HepG2 (cell line): Measurements from ENCODE around the gene MYL6. TPM values are rescaled to one million over a fixed set of nuclear protein-coding genes. Genes with fewer than 3 reads are reported as not detected.

Source experiments
- AGO1 ChIP-seq: fragments of 200-400 bp; formaldehyde crosslinking; IDR thresholded peaks from 2 replicates; pipeline ENCODE4 v1.6.1; 2017; ENCODE audit warnings: mild to moderate bottlenecking, low read depth, low read length, moderate library complexity; ENCODE audit not compliant: poor library complexity, severe bottlenecking
- AGO2 ChIP-seq: fragments of 200-400 bp; formaldehyde crosslinking; optimal IDR thresholded peaks from 2 replicates; pipeline ENCODE3; 2017; ENCODE audit warnings: mild to moderate bottlenecking, low read depth, low read length, moderate library complexity
- CBX2 ChIP-seq, 2 experiments: fragments of 200-600 bp in 1 of 2; sonication (generic); formaldehyde crosslinking in 1 of 2; IDR thresholded peaks; 2 replicates each; pipeline versions ENCODE4 v1.7.0 to v1.8.1; 2018 to 2022; ENCODE audit warnings: low read depth in 2 of 2, low read length in 1 of 2, mild to moderate bottlenecking in 1 of 2, missing genetic modification reagents in 1 of 2
- HNF4G ChIP-seq, 2 experiments: sonication (generic) in 1 of 2; formaldehyde crosslinking in 1 of 2; IDR thresholded peaks; 2 replicates each; pipeline versions ENCODE4 v1.4.0 to v1.6.1; 2011 to 2020; ENCODE audit warnings: borderline replicate concordance in 2 of 2, low read depth in 2 of 2, mild to moderate bottlenecking in 2 of 2, low read length in 1 of 2, missing genetic modification reagents in 1 of 2, moderate library complexity in 1 of 2
- NKX3-1 ChIP-seq: sonication (generic); formaldehyde crosslinking; IDR thresholded peaks from 2 replicates; pipeline ENCODE4 v1.5.0; 2020; ENCODE audit warnings: missing genetic modification reagents
- RAD21 ChIP-seq: fragments of 450-650 bp; formaldehyde crosslinking; IDR thresholded peaks from 2 replicates; pipeline ENCODE4 v1.5.0; 2020; ENCODE audit warnings: mild to moderate bottlenecking
- STAG1 ChIP-seq: sonication (generic); formaldehyde crosslinking; IDR thresholded peaks from 2 replicates; pipeline ENCODE4 v1.4.0; 2020; ENCODE audit warnings: missing genetic modification reagents
- ZIK1 ChIP-seq: sonication (generic); formaldehyde crosslinking; IDR thresholded peaks from 2 replicates; pipeline ENCODE4 v1.5.0; 2020; ENCODE audit warnings: mild to moderate bottlenecking, low read depth, missing genetic modification reagents, borderline replicate concordance
- ZNF460 ChIP-seq: sonication (generic); formaldehyde crosslinking; IDR thresholded peaks from 2 replicates; pipeline ENCODE4 v1.5.1; 2020; ENCODE audit warnings: missing genetic modification reagents, mild to moderate bottlenecking, borderline replicate concordance
- ZNF530 ChIP-seq: sonication (generic); formaldehyde crosslinking; IDR thresholded peaks from 2 replicates; pipeline ENCODE4 v1.5.0; 2020; ENCODE audit warnings: low read depth, mild to moderate bottlenecking, missing genetic modification reagents
- ZNF562 ChIP-seq: sonication (generic); formaldehyde crosslinking; IDR thresholded peaks from 2 replicates; pipeline ENCODE4 v1.8.0; 2022; ENCODE audit warnings: missing genetic modification reagents, borderline replicate concordance
- ZNF713 ChIP-seq: sonication (generic); formaldehyde crosslinking; IDR thresholded peaks from 2 replicates; pipeline ENCODE4 v1.4.0; 2020; ENCODE audit warnings: mild to moderate bottlenecking, missing genetic modification reagents
- ZNF83 ChIP-seq: sonication (generic); formaldehyde crosslinking; IDR thresholded peaks from 2 replicates; pipeline ENCODE4 v1.4.0; 2020; ENCODE audit warnings: missing genetic modification reagents, mild to moderate bottlenecking, borderline replicate concordance
- ZNF839 ChIP-seq: sonication (generic); formaldehyde crosslinking; IDR thresholded peaks from 2 replicates; pipeline ENCODE4 v1.4.0; 2020; ENCODE audit warnings: missing genetic modification reagents, mild to moderate bottlenecking, borderline replicate concordance
- ZSCAN20 ChIP-seq: sonication (generic); formaldehyde crosslinking; IDR thresholded peaks from 2 replicates; pipeline ENCODE4 v1.4.0; 2020; ENCODE audit warnings: missing genetic modification reagents, mild to moderate bottlenecking, borderline replicate concordance
- polyA plus RNA-seq, 8 experiments: library from polyadenylated mRNA; depleted of rRNA in 3 of 8; stranded (reverse) in 7 of 8; unstranded in 1 of 8; fragments of >200 nt; fragmentation: Illumina TruSeq in 4 of 8; extraction: Trizol in 4 of 8; gene quantifications; 2 replicates each; pipeline versions ENCODE4 v1.2.1 to v1.2.3, GENCODE V29; 2011 to 2016; ENCODE audit warnings: low read depth in 4 of 8, missing spikeins in 1 of 8, mixed read lengths in 1 of 8; ENCODE audit not compliant: insufficient read depth in 1 of 8
- total RNA-seq, 5 experiments: library from RNA; depleted of rRNA; stranded (reverse); fragments of >200 nt; fragmentation: Illumina TruSeq; extraction: Trizol; gene quantifications; 2 replicates each; pipeline ENCODE4 v1.2.3, GENCODE V29; 2016; ENCODE audit warnings: low read depth in 1 of 5
- TF ChIP-seq, protein P1 (sequence below): IDR thresholded peaks from 2 replicates; pipeline ENCODE4 v1.6.1; 2018; ENCODE audit warnings: missing genetic modification reagents, mild to moderate bottlenecking, missing compliant biosample characterization
- TF ChIP-seq, protein P2 (sequence below): sonication (generic); formaldehyde crosslinking; IDR thresholded peaks from 2 replicates; pipeline ENCODE4 v1.5.1; 2020; ENCODE audit warnings: mild to moderate bottlenecking, missing genetic modification reagents
- TF ChIP-seq, protein P3 (sequence below): sonication (generic); formaldehyde crosslinking; IDR thresholded peaks from 2 replicates; pipeline ENCODE4 v1.4.0; 2020; ENCODE audit warnings: missing genetic modification reagents
- TF ChIP-seq, protein P4 (sequence below): sonication (generic); formaldehyde crosslinking; IDR thresholded peaks from 2 replicates; pipeline ENCODE4 v1.8.1; 2023; ENCODE audit warnings: mild to moderate bottlenecking, moderate library complexity, missing genetic modification reagents

The MYL6 gene
- total and polyA plus RNA-seq, 2 of the 13 experiments (the other 11 are each of a cell fraction or from before 2014, with no cell fraction given), result 1,127 to 1,192 TPM

DNA sequence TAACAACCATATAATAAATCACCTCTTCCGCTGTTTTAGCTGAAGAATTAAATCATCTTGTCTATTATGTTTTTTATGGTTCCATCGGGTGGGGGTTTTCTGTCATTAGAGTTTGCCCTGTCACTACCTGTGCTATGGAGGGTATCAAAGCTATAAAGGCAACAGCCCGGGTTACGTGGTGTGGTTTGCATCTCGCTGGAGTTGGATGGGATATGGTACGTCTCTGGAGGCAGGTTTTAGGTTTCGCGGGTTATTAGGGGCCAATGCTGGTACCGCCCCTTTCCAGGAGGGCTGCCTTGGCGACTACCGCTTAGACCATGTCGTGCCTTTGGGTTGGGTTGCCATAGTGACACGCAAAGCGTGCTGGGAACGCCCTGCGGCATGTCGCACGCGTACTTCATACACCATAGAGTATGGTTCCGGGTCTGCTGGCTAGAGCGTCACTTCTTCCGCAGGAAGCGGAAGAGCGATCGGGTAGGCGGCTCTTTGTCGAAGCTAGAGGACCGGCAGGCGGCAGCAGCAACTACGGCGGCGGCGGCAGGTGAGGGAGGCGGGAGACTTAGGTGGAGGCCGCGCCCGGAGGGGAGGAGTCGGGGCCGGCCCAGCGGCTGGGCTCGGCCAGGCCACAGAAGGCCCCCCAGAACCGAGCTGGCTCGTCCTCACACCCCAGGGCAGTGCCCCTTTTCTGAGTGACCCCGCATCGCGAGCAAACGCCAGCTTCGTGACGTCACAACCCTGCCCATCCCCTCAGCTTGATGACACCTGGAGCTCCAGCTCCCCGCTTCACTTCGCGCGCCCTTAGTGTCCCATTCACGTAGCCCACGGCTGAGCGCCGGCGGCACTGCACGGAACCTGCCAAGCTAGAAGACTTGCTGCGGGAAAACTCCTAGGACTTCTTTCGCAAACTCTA is 40.1 kb upstream of the MYL6 start, which contains the start of gene ZC3H10 (continued):
- TF ChIP-seq ZNF713 (CRISPR knock-in tag) (no peak), RAD21 (CRISPR knock-in tag) (peak; percentile 58), ZIK1 (CRISPR knock-in tag) (peak; percentile 59; the same call in 1 of the 2 replicates), CBX2 (IDR thresholded peaks at IDR 0.05; ENCODE audit: low read depth, low read length) (no peak), CBX2 (CRISPR knock-in tag; IDR thresholded peaks at IDR 0.05; ENCODE audit: low read depth) (no peak), AGO1 (peak; percentile 100), ZSCAN20 (CRISPR knock-in tag) (no peak), ZNF530 (CRISPR knock-in tag) (no peak), AGO2 (peak; percentile 99), STAG1 (CRISPR knock-in tag) (peak; percentile 31; the same call in 1 of the 2 replicates), NKX3-1 (CRISPR knock-in tag) (no peak), ZNF83 (CRISPR knock-in tag) (no peak), ZNF562 (CRISPR knock-in tag) (no peak), ZNF839 (CRISPR knock-in tag) (no peak), ZNF460 (CRISPR knock-in tag) (no peak; the same call in 1 of the 2 replicates), HNF4G (IDR thresholded peaks at IDR 0.05; ENCODE audit: borderline replicate concordance, low read depth, low read length) (no peak; the same call in 1 of the 2 replicates), HNF4G (CRISPR knock-in tag; IDR thresholded peaks at IDR 0.05; ENCODE audit: borderline replicate concordance, low read depth) (0 out of 2 replicates have a peak, but pooled peaks have one; percentile 44)
- TF ChIP-seq, protein P1, sequence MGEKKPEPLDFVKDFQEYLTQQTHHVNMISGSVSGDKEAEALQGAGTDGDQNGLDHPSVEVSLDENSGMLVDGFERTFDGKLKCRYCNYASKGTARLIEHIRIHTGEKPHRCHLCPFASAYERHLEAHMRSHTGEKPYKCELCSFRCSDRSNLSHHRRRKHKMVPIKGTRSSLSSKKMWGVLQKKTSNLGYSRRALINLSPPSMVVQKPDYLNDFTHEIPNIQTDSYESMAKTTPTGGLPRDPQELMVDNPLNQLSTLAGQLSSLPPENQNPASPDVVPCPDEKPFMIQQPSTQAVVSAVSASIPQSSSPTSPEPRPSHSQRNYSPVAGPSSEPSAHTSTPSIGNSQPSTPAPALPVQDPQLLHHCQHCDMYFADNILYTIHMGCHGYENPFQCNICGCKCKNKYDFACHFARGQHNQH, result peak; percentile 95
- TF ChIP-seq, protein P2, sequence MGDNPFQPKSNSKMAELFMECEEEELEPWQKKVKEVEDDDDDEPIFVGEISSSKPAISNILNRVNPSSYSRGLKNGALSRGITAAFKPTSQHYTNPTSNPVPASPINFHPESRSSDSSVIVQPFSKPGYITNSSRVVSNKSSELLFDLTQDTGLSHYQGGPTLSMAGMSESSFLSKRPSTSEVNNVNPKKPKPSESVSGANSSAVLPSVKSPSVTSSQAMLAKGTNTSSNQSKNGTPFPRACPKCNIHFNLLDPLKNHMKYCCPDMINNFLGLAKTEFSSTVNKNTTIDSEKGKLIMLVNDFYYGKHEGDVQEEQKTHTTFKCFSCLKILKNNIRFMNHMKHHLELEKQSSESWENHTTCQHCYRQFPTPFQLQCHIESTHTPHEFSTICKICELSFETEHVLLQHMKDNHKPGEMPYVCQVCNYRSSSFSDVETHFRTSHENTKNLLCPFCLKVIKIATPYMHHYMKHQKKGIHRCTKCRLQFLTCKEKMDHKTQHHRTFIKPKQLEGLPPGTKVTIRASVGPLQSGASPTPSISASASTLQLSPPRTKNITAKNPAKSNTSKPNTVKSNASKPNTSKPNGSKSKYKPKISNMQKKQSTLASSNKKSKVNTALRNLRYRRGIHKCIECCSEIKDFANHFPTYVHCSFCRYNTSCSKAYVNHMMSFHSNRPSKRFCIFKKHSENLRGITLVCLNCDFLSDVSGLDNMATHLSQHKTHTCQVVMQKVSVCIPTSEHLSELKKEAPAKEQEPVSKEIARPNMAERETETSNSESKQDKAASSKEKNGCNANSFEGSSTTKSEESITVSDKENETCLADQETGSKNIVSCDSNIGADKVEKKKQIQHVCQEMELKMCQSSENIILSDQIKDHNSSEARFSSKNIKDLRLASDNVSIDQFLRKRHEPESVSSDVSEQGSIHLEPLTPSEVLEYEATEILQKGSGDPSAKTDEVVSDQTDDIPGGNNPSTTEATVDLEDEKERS, result 0 out of 2 replicates have a peak, but pooled peaks have one; percentile 66
- TF ChIP-seq, protein P3, sequence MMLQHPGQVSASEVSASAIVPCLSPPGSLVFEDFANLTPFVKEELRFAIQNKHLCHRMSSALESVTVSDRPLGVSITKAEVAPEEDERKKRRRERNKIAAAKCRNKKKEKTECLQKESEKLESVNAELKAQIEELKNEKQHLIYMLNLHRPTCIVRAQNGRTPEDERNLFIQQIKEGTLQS (CRISPR knock-in tag), result no peak
- TF ChIP-seq, protein P4, sequence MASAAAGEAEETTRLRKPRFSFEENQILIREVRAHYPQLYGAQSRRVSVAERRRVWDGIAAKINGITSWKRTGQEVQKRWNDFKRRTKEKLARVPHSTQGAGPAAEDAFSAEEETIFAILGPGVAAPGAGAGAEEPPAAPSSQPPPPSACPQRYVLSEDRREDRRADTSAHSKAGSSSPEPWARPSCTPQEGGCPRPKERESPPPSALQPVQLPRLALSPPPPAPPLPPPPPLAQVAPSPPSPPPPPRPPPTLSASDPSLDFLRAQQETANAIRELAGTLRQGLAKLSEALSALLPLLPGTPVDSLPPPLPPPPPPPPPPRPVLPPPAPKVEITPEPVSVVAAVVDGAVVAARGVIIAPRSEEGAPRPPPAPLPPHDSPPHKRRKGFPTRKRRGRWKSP (CRISPR knock-in tag), result peak; percentile 56; the same call in 1 of the 2 replicates
